GM23338 (cell line): ENCODE measurements around the gene CDK10.

Experiments
- CREB1 ChIP-seq: fragments of 250-450 bp; sonication (Bioruptor Pico); IDR thresholded peaks from 2 replicates; pipeline ENCODE4 v1.5.0; 2020; ENCODE audit warnings: low read depth, mild to moderate bottlenecking, moderate library complexity
- EZH2 ChIP-seq: fragments of 200-600 bp; sonication (generic); IDR thresholded peaks from one replicate; pipeline ENCODE4 v1.8.0; 2017; ENCODE audit warnings: antibody characterized with exemption, mild to moderate bottlenecking, low read depth; ENCODE audit not compliant: unreplicated experiment
- EZH2phosphoT487 ChIP-seq: fragments of 200-600 bp; sonication (generic); IDR thresholded peaks from one replicate; pipeline ENCODE4 v1.8.1; 2018; ENCODE audit warnings: antibody characterized with exemption; ENCODE audit not compliant: unreplicated experiment
- JUNB ChIP-seq: IDR thresholded peaks from one replicate; pipeline ENCODE4 v1.6.1; 2016; ENCODE audit warnings: antibody characterized with exemption; ENCODE audit not compliant: unreplicated experiment
- POLR2AphosphoS5 ChIP-seq: IDR thresholded peaks from 2 replicates; pipeline ENCODE4 v1.6.1; 2016; ENCODE audit warnings: antibody characterized with exemption, low read depth
- TF ChIP-seq, protein P1 (sequence below), 2 experiments: fragments of 200-600 bp in 1 of 2; sonication (generic) in 1 of 2; conservative IDR thresholded peaks; 2 replicates each; pipeline versions ENCODE4 v1.5.1 to v1.6.1; 2016 to 2017; ENCODE audit warnings: antibody characterized with exemption in 2 of 2, low read depth in 2 of 2, mild to moderate bottlenecking in 2 of 2, moderate library complexity in 1 of 2

DNA sequence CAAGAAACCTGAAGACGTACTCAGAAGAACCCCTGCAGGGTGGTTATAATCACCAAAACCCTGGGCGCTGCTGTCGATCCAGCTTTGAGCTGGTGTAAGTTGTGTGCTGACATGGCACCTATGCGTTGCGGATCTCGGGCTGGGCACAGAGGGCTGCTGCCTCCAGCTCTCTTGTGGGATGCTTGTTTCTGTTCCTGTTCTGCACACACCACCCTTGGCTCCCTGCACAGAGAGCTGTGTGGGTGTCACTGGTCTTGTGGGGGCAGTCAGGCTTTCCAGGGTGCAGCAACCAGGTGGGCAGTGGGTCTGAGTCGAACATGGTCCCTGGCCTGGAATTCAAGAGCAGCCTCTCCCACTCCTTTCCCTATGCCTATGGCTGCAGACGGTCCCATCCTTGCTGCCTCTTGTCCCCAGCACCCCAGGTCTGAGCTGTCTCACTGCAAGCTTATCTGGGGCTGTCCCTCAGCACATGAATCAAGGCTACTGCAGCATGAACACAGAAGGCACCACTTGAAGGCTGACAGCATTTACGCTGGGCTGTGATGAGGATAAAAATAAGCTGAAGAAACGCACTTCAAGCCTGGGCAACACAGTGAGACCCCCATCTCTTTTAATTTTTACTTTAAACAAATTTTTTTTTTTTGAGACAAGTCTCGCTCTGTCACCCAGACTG lies 55.0 kb downstream of the CDK10 start:
- TF ChIP-seq, protein P1, sequence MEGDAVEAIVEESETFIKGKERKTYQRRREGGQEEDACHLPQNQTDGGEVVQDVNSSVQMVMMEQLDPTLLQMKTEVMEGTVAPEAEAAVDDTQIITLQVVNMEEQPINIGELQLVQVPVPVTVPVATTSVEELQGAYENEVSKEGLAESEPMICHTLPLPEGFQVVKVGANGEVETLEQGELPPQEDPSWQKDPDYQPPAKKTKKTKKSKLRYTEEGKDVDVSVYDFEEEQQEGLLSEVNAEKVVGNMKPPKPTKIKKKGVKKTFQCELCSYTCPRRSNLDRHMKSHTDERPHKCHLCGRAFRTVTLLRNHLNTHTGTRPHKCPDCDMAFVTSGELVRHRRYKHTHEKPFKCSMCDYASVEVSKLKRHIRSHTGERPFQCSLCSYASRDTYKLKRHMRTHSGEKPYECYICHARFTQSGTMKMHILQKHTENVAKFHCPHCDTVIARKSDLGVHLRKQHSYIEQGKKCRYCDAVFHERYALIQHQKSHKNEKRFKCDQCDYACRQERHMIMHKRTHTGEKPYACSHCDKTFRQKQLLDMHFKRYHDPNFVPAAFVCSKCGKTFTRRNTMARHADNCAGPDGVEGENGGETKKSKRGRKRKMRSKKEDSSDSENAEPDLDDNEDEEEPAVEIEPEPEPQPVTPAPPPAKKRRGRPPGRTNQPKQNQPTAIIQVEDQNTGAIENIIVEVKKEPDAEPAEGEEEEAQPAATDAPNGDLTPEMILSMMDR (conservative IDR thresholded peaks at IDR 0.05; ENCODE audit: low read depth in 2 of 2), result no peak
- TF ChIP-seq JUNB (no peak), EZH2 (no peak), EZH2phosphoT487 (no peak), CREB1 (CRISPR knock-in tag) (no peak), POLR2AphosphoS5 (no peak)
